HepG2 (cell line): Measurements from ENCODE around the gene LILRB5.

Experiments used
- CTCF ChIP-seq: sonication (generic); formaldehyde crosslinking; IDR thresholded peaks from 2 replicates; pipeline ENCODE4 v1.5.0; 2020; ENCODE audit warnings: mild to moderate bottlenecking, missing genetic modification reagents, moderate library complexity
- EEA1 ChIP-seq: sonication (generic); formaldehyde crosslinking; IDR thresholded peaks from 2 replicates; pipeline ENCODE4 v1.5.1; 2020; ENCODE audit warnings: mild to moderate bottlenecking, missing genetic modification reagents, borderline replicate concordance
- GABPB1 ChIP-seq: IDR thresholded peaks from 2 replicates; pipeline ENCODE4 v1.6.1; 2016; ENCODE audit warnings: mild to moderate bottlenecking, missing genetic modification reagents, moderate library complexity, missing compliant biosample characterization
- GMEB2 ChIP-seq: IDR thresholded peaks from 2 replicates; pipeline ENCODE4 v1.6.1; 2016; ENCODE audit warnings: missing biosample characterization, missing genetic modification reagents, low read depth
- GPBP1L1 ChIP-seq: sonication (generic); formaldehyde crosslinking; IDR thresholded peaks from 2 replicates; pipeline ENCODE4 v1.5.0; 2020; ENCODE audit warnings: mild to moderate bottlenecking, missing genetic modification reagents
- HINFP ChIP-seq: sonication (generic); formaldehyde crosslinking; IDR thresholded peaks from 2 replicates; pipeline ENCODE4 v1.4.0; 2020; ENCODE audit warnings: low read depth, mild to moderate bottlenecking, missing genetic modification reagents
- MYNN ChIP-seq: sonication (generic); formaldehyde crosslinking; IDR thresholded peaks from 2 replicates; pipeline ENCODE4 v1.4.0; 2020; ENCODE audit warnings: mild to moderate bottlenecking, low read depth, missing genetic modification reagents
- NPAS2 ChIP-seq: sonication (generic); formaldehyde crosslinking; IDR thresholded peaks from 2 replicates; pipeline ENCODE4 v1.8.0; 2022; ENCODE audit warnings: mild to moderate bottlenecking, missing genetic modification reagents, borderline replicate concordance
- POLR2A ChIP-seq, 2 experiments: IDR thresholded peaks; 2 replicates each; pipeline ENCODE4 v1.6.1; 2011; ENCODE audit warnings: low read depth in 2 of 2, low read length in 2 of 2, mild to moderate bottlenecking in 1 of 2, moderate library complexity in 1 of 2; ENCODE audit not compliant: insufficient read depth in 1 of 2
- SALL2 ChIP-seq: sonication (generic); formaldehyde crosslinking; IDR thresholded peaks from 2 replicates; pipeline ENCODE4 v1.8.1; 2023; ENCODE audit warnings: mild to moderate bottlenecking, missing genetic modification reagents, inconsistent platforms
- TBL1XR1 ChIP-seq: fragments of 150-350 bp; IDR thresholded peaks from 2 replicates; pipeline ENCODE4 v1.6.1; 2014; ENCODE audit warnings: borderline replicate concordance, low read length; ENCODE audit not compliant: partially characterized antibody
- ZNF274 ChIP-seq: sonication (generic); formaldehyde crosslinking; IDR thresholded peaks from 2 replicates; pipeline ENCODE4 v1.5.1; 2020; ENCODE audit warnings: mild to moderate bottlenecking, missing genetic modification reagents
- ZNF788 ChIP-seq: sonication (generic); formaldehyde crosslinking; IDR thresholded peaks from 2 replicates; pipeline ENCODE4 v1.5.0; 2020; ENCODE audit warnings: mild to moderate bottlenecking, missing genetic modification reagents, borderline replicate concordance

GRCh38 chr19:54257116-54257480 lies at the start of gene LILRB5:
- TF ChIP-seq CTCF, result no peak
- TF ChIP-seq NPAS2 (CRISPR knock-in tag), result no peak
- TF ChIP-seq TBL1XR1, result no peak
- no peak for TF ChIP-seq GPBP1L1 (CRISPR knock-in tag)
- no peak for TF ChIP-seq HINFP (CRISPR knock-in tag)
- TF ChIP-seq MYNN (CRISPR knock-in tag), result no peak
- no peak for TF ChIP-seq EEA1
- no peak for TF ChIP-seq SALL2 (CRISPR knock-in tag)
- TF ChIP-seq POLR2A (IDR thresholded peaks at IDR 0.05; ENCODE audit: insufficient read depth in 1 of 2, low read depth in 2 of 2, low read length in 2 of 2), result no peak
- no peak for TF ChIP-seq GABPB1
- TF ChIP-seq ZNF274 (CRISPR knock-in tag), result no peak
- no peak for TF ChIP-seq GMEB2 (CRISPR knock-in tag)
- TF ChIP-seq ZNF788 (CRISPR knock-in tag), result no peak
